Neural progenitor cell (in vitro differentiated cells): ENCODE measurements around the gene STAT5A. TPM values are rescaled to one million over a fixed set of nuclear protein-coding genes. Genes with fewer than 3 reads are reported as not detected.
"Not testable (repeated sequence)": the region's sequence is repeated elsewhere in the genome, so short reads cannot be mapped to it uniquely, and the experiment has no call there.

Experiments
- DNase-seq: peaks from one replicate; pipeline ENCODE4 v3.0.0-alpha.2; 2016; ENCODE audit warnings: low spot score
- H2AFZ ChIP-seq: fragments of 200-600 bp; sonication (generic); replicated peaks from 2 replicates; pipeline ENCODE4 v1.6.1; 2016; ENCODE audit warnings: antibody characterized with exemption
- H3F3A ChIP-seq: fragments of 200-600 bp; sonication (generic); 2 replicates; pipeline ENCODE4 v1.6.1; 2016; ENCODE audit warnings: antibody characterized with exemption, low read depth
- H3K27ac ChIP-seq: fragments of 200-600 bp; sonication (generic); 2 replicates; pipeline ENCODE4 v1.5.1; 2016; ENCODE audit warnings: mild to moderate bottlenecking
- H3K27me3 ChIP-seq: fragments of 200-600 bp; sonication (generic); 2 replicates; pipeline ENCODE4 v1.6.1; 2016; ENCODE audit warnings: mild to moderate bottlenecking, moderate library complexity
- H3K36me3 ChIP-seq: fragments of 200-600 bp; sonication (generic); 2 replicates; pipeline ENCODE4 v1.5.1; 2016
- H3K4me1 ChIP-seq: fragments of 200-600 bp; sonication (generic); 2 replicates; pipeline ENCODE4 v1.6.1; 2016; ENCODE audit warnings: mixed run types
- H3K4me2 ChIP-seq: fragments of 200-600 bp; sonication (generic); 2 replicates; pipeline ENCODE4 v1.6.1; 2016
- H3K4me3 ChIP-seq: fragments of 200-600 bp; sonication (generic); 2 replicates; pipeline ENCODE4 v1.5.1; 2016
- H3K79me2 ChIP-seq: fragments of 200-600 bp; sonication (generic); 2 replicates; pipeline ENCODE4 v1.6.1; 2016; ENCODE audit warnings: low read depth
- H3K9ac ChIP-seq: fragments of 200-600 bp; sonication (generic); 2 replicates; pipeline ENCODE4 v1.6.1; 2016
- H3K9me3 ChIP-seq: fragments of 200-600 bp; sonication (generic); 2 replicates; pipeline ENCODE4 v1.5.1; 2016; ENCODE audit warnings: low read depth
- H4K20me1 ChIP-seq: fragments of 200-600 bp; sonication (generic); 2 replicates; pipeline ENCODE4 v1.6.1; 2016; ENCODE audit warnings: low read depth
- H3K27ac Mint-ChIP-seq: 3 replicates; pipeline ENCODE4 v1.8.0; 2021; ENCODE audit warnings: mixed read lengths
- H3K27me3 Mint-ChIP-seq: 2 replicates; pipeline ENCODE4 v1.8.0; 2022; ENCODE audit warnings: low read depth, mild to moderate bottlenecking, inconsistent platforms, moderate library complexity, mixed read lengths; ENCODE audit not compliant: insufficient read depth
- H3K36me3 Mint-ChIP-seq: 3 replicates; pipeline ENCODE4 v1.8.0; 2021; ENCODE audit warnings: mixed read lengths
- H3K4me1 Mint-ChIP-seq: 3 replicates; pipeline ENCODE4 v1.8.0; 2021; ENCODE audit warnings: mixed read lengths
- H3K4me3 Mint-ChIP-seq: 3 replicates; pipeline ENCODE4 v1.8.0; 2021; ENCODE audit warnings: mild to moderate bottlenecking, moderate library complexity, mixed read lengths
- H3K9me3 Mint-ChIP-seq: 3 replicates; pipeline ENCODE4 v1.8.0; 2020; ENCODE audit warnings: mixed read lengths
- EZH2 ChIP-seq: fragments of 200-600 bp; sonication (generic); IDR thresholded peaks from 2 replicates; pipeline ENCODE4 v1.6.1; 2017; ENCODE audit warnings: antibody characterized with exemption, mild to moderate bottlenecking, moderate library complexity
- EZH2phosphoT487 ChIP-seq: fragments of 200-600 bp; sonication (generic); IDR thresholded peaks from 2 replicates; pipeline ENCODE4 v1.6.1; 2017; ENCODE audit warnings: antibody characterized with exemption
- total RNA-seq: library from RNA; depleted of rRNA; stranded (reverse); fragments of >200 nt; gene quantifications from 2 replicates; pipeline ENCODE4 v1.2.3, GENCODE V29; 2015; ENCODE audit warnings: low replicate concordance
- TF ChIP-seq, protein P1 (sequence below): fragments of 200-600 bp; sonication (generic); IDR thresholded peaks from 2 replicates; pipeline ENCODE4 v1.5.1; 2017; ENCODE audit warnings: antibody characterized with exemption, mild to moderate bottlenecking

STAT5A gene
- total RNA-seq, 1 donor from 2014 or later, result 10.0 TPM

DNA sequence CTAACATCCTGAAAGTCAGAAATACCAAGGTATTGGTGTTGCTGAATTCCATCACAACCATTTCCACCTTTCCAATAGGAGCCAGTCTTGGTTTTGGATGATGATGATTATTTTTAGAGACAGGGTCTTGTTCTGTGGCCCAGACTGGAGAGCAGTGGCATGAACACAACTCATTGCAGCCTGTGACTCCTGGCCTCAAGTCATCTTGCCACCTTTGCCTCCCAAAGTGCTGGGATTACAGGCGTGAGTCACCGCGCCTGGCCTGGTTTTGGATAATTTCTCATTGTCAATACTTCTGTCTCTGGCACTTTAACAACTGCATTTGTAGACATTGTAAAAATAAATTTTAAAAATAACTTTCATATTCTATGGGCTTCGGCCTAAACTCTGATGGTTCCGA is 34.7 kb upstream of the STAT5A start:
- Histone ChIP-seq H4K20me1 (peaks cover 75% of the 10 kb centered on the region), H3K9ac (no peak overlapping the region), H3K27ac (no peak overlapping the region), H3K27me3 (no peaks in the 10 kb centered on the region), H3K4me2 (no peak overlapping the region), H3K36me3 (no peaks in the 10 kb centered on the region), H3K4me3 (no peak overlapping the region), H3F3A (peaks cover 3% of the 10 kb centered on the region), H2AFZ (no peak overlapping the region), H3K79me2 (peaks cover 93% of the 10 kb centered on the region), H3K9me3 (no peaks in the 10 kb centered on the region), H3K4me1 (peaks cover 6% of the 10 kb centered on the region)
- H3K9me3 Mint-ChIP-seq, result no peaks in the 10 kb centered on the region
- no peak overlapping the region for H3K27ac Mint-ChIP-seq
- DNase-seq, result no peak
- TF ChIP-seq EZH2 (no peak), EZH2phosphoT487 (no peak)
- TF ChIP-seq, protein P1, sequence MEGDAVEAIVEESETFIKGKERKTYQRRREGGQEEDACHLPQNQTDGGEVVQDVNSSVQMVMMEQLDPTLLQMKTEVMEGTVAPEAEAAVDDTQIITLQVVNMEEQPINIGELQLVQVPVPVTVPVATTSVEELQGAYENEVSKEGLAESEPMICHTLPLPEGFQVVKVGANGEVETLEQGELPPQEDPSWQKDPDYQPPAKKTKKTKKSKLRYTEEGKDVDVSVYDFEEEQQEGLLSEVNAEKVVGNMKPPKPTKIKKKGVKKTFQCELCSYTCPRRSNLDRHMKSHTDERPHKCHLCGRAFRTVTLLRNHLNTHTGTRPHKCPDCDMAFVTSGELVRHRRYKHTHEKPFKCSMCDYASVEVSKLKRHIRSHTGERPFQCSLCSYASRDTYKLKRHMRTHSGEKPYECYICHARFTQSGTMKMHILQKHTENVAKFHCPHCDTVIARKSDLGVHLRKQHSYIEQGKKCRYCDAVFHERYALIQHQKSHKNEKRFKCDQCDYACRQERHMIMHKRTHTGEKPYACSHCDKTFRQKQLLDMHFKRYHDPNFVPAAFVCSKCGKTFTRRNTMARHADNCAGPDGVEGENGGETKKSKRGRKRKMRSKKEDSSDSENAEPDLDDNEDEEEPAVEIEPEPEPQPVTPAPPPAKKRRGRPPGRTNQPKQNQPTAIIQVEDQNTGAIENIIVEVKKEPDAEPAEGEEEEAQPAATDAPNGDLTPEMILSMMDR, result no peak
- peaks cover 15% of the 10 kb centered on the region for H3K4me1 Mint-ChIP-seq
- no peaks in the 10 kb centered on the region for H3K27me3 Mint-ChIP-seq
- no peak overlapping the region for H3K4me3 Mint-ChIP-seq
- peaks cover 2% of the 10 kb centered on the region for H3K36me3 Mint-ChIP-seq

DNA sequence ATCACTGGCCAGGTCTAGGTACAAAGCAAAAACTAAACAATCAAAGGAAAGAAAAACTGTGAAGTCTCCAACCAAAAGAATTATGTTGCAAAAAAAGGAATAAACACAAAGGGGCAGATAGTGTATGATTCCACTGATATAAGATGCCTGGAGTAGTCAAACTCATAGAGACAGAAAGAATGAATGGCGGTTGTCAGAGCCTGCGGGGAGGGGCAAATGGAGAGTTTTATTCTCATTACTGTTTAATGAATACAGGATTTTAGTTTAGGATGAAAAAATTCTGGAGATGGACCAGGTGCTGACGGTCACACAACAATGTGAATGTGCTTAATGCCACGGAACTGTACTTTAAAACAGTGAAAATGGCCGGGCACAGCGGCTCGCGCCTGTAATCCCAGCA is 32.9 kb upstream of the STAT5A start:
- Histone ChIP-seq H3F3A (peaks cover 3% of the 10 kb centered on the region), H3K27me3 (no peaks in the 10 kb centered on the region), H3K9ac (no peak overlapping the region), H3K4me1 (no peaks in the 10 kb centered on the region), H4K20me1 (peaks cover 69% of the 10 kb centered on the region), H3K9me3 (no peaks in the 10 kb centered on the region), H2AFZ (no peak overlapping the region), H3K27ac (no peak overlapping the region), H3K4me3 (no peak overlapping the region), H3K79me2 (peaks cover 88% of the 10 kb centered on the region), H3K4me2 (no peak overlapping the region), H3K36me3 (no peaks in the 10 kb centered on the region)
- TF ChIP-seq EZH2phosphoT487, result no peak
- TF ChIP-seq, protein P1, result no peak
- TF ChIP-seq EZH2, result no peak
- no peak for DNase-seq
- Mint-ChIP-seq H3K27me3 (peaks cover 3% of the 10 kb centered on the region), H3K9me3 (no peaks in the 10 kb centered on the region), H3K4me1 (peaks cover 11% of the 10 kb centered on the region), H3K4me3 (no peak overlapping the region), H3K27ac (no peak overlapping the region), H3K36me3 (peaks cover 2% of the 10 kb centered on the region)

DNA sequence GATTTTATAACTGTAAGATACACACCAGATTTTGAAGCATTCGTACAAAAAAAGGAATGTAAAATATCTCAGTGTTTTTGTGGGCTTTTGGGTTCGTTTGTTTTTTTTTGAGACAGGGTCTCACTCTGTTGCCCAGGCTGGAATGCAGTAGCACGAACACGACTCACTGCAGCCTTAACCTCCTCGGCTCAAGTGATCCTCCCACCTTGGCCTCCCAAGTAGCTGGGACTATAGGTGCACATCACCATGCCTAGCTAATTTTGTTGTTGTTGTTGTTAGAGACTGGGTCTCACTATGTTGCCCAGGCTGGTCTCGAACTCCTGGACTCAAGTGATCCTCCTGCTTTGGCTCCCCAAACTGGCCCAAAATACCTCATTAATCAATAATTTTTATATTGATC is 28.0 kb upstream of the STAT5A start:
- no peaks in the 10 kb centered on the region for H3K36me3 ChIP-seq
- H3F3A ChIP-seq, result peaks cover 3% of the 10 kb centered on the region
- H3K4me1 Mint-ChIP-seq, result peaks cover 6% of the 10 kb centered on the region
- no peak overlapping the region for H2AFZ ChIP-seq
- no peak overlapping the region for H3K27ac ChIP-seq
- H3K27ac Mint-ChIP-seq, result no peak overlapping the region
- TF ChIP-seq EZH2phosphoT487 (no peak), EZH2 (no peak)
- TF ChIP-seq, protein P1, result no peak
- no peak overlapping the region for H3K4me2 ChIP-seq
- peaks cover 79% of the 10 kb centered on the region for H3K79me2 ChIP-seq
- H3K9ac ChIP-seq, result no peak overlapping the region
- no peaks in the 10 kb centered on the region for H3K27me3 ChIP-seq
- no peak for DNase-seq
- H3K4me3 ChIP-seq, result no peak overlapping the region
- H3K4me1 ChIP-seq, result no peaks in the 10 kb centered on the region
- H3K9me3 Mint-ChIP-seq, result peaks cover 1% of the 10 kb centered on the region
- no peaks in the 10 kb centered on the region for H3K36me3 Mint-ChIP-seq
- H3K9me3 ChIP-seq, result no peaks in the 10 kb centered on the region
- peaks cover 3% of the 10 kb centered on the region for H3K27me3 Mint-ChIP-seq
- H4K20me1 ChIP-seq, result peaks cover 32% of the 10 kb centered on the region
- H3K4me3 Mint-ChIP-seq, result no peak overlapping the region

DNA sequence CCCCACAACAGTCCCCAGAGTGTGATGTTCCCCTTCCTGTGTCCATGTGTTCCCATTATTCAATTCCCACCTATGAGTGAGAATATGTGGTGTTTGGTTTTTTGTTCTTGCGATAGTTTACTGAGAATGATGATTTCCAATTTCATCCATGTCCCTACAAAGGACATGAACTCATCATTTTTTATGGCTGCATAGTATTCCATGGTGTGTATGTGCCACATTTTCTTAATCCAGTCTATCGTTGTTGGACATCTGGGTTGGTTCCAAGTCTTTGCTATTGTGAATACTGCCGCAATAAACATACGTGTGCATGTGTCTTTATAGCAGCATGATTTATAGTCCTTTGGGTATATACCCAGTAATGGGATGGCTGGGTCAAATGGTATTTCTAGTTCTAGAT is 23.9 kb upstream of the STAT5A start:
- peaks cover 88% of the 10 kb centered on the region for H3K79me2 ChIP-seq
- not testable (repeated sequence) for H3K27ac Mint-ChIP-seq, H3K27ac ChIP-seq, H3K9me3 Mint-ChIP-seq, H3K9ac ChIP-seq, H3K4me1 Mint-ChIP-seq, H3F3A ChIP-seq, H3K36me3 ChIP-seq, H3K36me3 Mint-ChIP-seq, H3K27me3 Mint-ChIP-seq, H3K4me3 ChIP-seq, DNase-seq, H2AFZ ChIP-seq, H3K4me2 ChIP-seq, H3K4me3 Mint-ChIP-seq, H3K27me3 ChIP-seq, H3K4me1 ChIP-seq, H3K9me3 ChIP-seq
- peaks cover 11% of the 10 kb centered on the region for H4K20me1 ChIP-seq
